CD14-positive monocyte (primary cell): ENCODE results near the gene FAF2. TPM values are rescaled to one million over a fixed set of nuclear protein-coding genes. Genes with fewer than 3 reads are reported as not detected.

Experiments used
- DNase-seq, 3 donors: peaks; one replicate each; pipeline ENCODE4 v3.0.0-alpha.2; 2011 to 2022
- H2AFZ ChIP-seq: 2 replicates; pipeline ENCODE4 v1.6.0; 2012; ENCODE audit warnings: mild to moderate bottlenecking, low read depth, low read length, inconsistent platforms; ENCODE audit not compliant: insufficient read depth, poor library complexity, severe bottlenecking
- H3K27ac ChIP-seq, 2 donors: 1 replicate in 1 of 2; 2 replicates in 1 of 2; pipeline ENCODE4 v1.5.1; 2012 to 2013; ENCODE audit warnings: low read length in 2 of 2, control low read depth in 1 of 2, inconsistent platforms in 1 of 2, low read depth in 1 of 2, mild to moderate bottlenecking in 1 of 2
- H3K27me3 ChIP-seq, 2 donors: one replicate each; pipeline versions ENCODE4 v1.6.0 to v1.6.1; 2011 to 2013; ENCODE audit warnings: low read length in 2 of 2; ENCODE audit not compliant: control insufficient read depth in 2 of 2, insufficient read depth in 2 of 2
- H3K36me3 ChIP-seq, 2 donors: replicated peaks in 1 of 2; 1 replicate in 1 of 2; 2 replicates in 1 of 2; pipeline versions ENCODE4 v1.5.1 to v1.6.1; 2012 to 2013; ENCODE audit warnings: low read length in 2 of 2, control low read depth in 1 of 2, inconsistent platforms in 1 of 2, mild to moderate bottlenecking in 1 of 2; ENCODE audit not compliant: insufficient read depth in 2 of 2, control insufficient read depth in 1 of 2
- H3K4me1 ChIP-seq, 2 donors: 1 replicate in 1 of 2; 2 replicates in 1 of 2; pipeline versions ENCODE4 v1.5.1 to v1.6.1; 2012 to 2013; ENCODE audit warnings: low read length in 2 of 2, control low read depth in 1 of 2, inconsistent platforms in 1 of 2, mild to moderate bottlenecking in 1 of 2, moderate library complexity in 1 of 2; ENCODE audit not compliant: insufficient read depth in 2 of 2, control insufficient read depth in 1 of 2
- H3K4me2 ChIP-seq: replicated peaks from 2 replicates; pipeline ENCODE3; 2012; ENCODE audit warnings: low read length, moderate library complexity, mild to moderate bottlenecking; ENCODE audit not compliant: poor library complexity, severe bottlenecking; ENCODE audit errors: extremely low read depth
- H3K4me3 ChIP-seq, 3 experiments: fragments of 200-600 bp in 1 of 3; sonication (generic) in 1 of 3; replicated peaks in 1 of 3; 1 replicate in 2 of 3; 2 replicates in 1 of 3; pipeline ENCODE4 v1.5.1; 2011 to 2013; ENCODE audit warnings: low read length in 3 of 3, mild to moderate bottlenecking in 3 of 3, control low read depth in 2 of 3, low read depth in 2 of 3, inconsistent platforms in 1 of 3, moderate library complexity in 1 of 3
- H3K79me2 ChIP-seq: 2 replicates; pipeline ENCODE4 v1.6.0; 2012; ENCODE audit warnings: mild to moderate bottlenecking, control low read depth, inconsistent platforms, low read length, moderate library complexity; ENCODE audit not compliant: insufficient read depth
- H3K9ac ChIP-seq: 2 replicates; pipeline ENCODE4 v1.6.0; 2017; ENCODE audit warnings: low read length, mild to moderate bottlenecking; ENCODE audit not compliant: insufficient read depth, poor library complexity, severe bottlenecking
- H3K9me3 ChIP-seq, 2 donors: replicated peaks in 1 of 2; 1 replicate in 1 of 2; 2 replicates in 1 of 2; pipeline versions ENCODE4 v1.5.1 to v1.6.1; 2012 to 2013; ENCODE audit warnings: low read length in 2 of 2, control low read depth in 1 of 2; ENCODE audit not compliant: control insufficient read depth in 1 of 2, insufficient read depth in 1 of 2
- H4K20me1 ChIP-seq: 2 replicates; pipeline ENCODE4 v1.6.0; 2012; ENCODE audit warnings: mild to moderate bottlenecking, low read length, control low read depth, moderate library complexity; ENCODE audit not compliant: insufficient read depth
- H3K27ac Mint-ChIP-seq, 7 donors: one replicate each; pipeline ENCODE4 v1.8.0; 2020; ENCODE audit warnings: mild to moderate bottlenecking in 7 of 7, mixed read lengths in 7 of 7, moderate library complexity in 6 of 7, inconsistent platforms in 2 of 7
- H3K27me3 Mint-ChIP-seq, 3 donors: one replicate each; pipeline ENCODE4 v1.8.0; 2021 to 2022; ENCODE audit warnings: low read depth in 3 of 3, mild to moderate bottlenecking in 3 of 3, mixed read lengths in 3 of 3, moderate library complexity in 3 of 3, inconsistent platforms in 1 of 3
- H3K36me3 Mint-ChIP-seq, 2 donors: one replicate each; pipeline ENCODE4 v1.8.0; 2020; ENCODE audit warnings: mixed read lengths in 2 of 2, inconsistent platforms in 1 of 2, mild to moderate bottlenecking in 1 of 2
- H3K4me1 Mint-ChIP-seq: one replicate; pipeline ENCODE4 v1.8.0; 2020; ENCODE audit warnings: mild to moderate bottlenecking, mixed read lengths
- H3K4me3 Mint-ChIP-seq, 2 donors: one replicate each; pipeline ENCODE4 v1.8.0; 2020; ENCODE audit warnings: mild to moderate bottlenecking in 2 of 2, mixed read lengths in 2 of 2, moderate library complexity in 1 of 2
- H3K9me3 Mint-ChIP-seq, 7 donors: one replicate each; pipeline ENCODE4 v1.8.0; 2020 to 2022; ENCODE audit warnings: mixed read lengths in 7 of 7, mild to moderate bottlenecking in 6 of 7, moderate library complexity in 6 of 7, inconsistent platforms in 2 of 7
- CTCF ChIP-seq: fragments of 200-600 bp; IDR thresholded peaks from one replicate; pipeline ENCODE4 v1.8.0; 2022; ENCODE audit warnings: antibody characterized with exemption, mild to moderate bottlenecking
- WGBS: methylation state at CpG from one replicate; pipeline ENCODE4 v1.1.5; 2013; ENCODE audit warnings: missing lambda C conversion rate; ENCODE audit not compliant: insufficient coverage; 5-methylcytosine and 5-hydroxymethylcytosine counted together
- intact Hi-C, 2 donors: fragments of 100-400 bp; cut with micrococcal nuclease; formaldehyde crosslinking; loops; one replicate each; pipeline versions ENCODE4 v1.15.0 to v1.15.1; 2023
- polyA plus RNA-seq, 3 donors: library from polyadenylated mRNA; depleted of rRNA in 1 of 3; unstranded in 2 of 3; stranded (reverse) in 1 of 3; fragments of 300-500 nt in 2 of 3; fragments of >200 nt in 1 of 3; fragmentation: Illumina TruSeq in 2 of 3; gene quantifications; 1 replicate in 2 of 3; 2 replicates in 1 of 3; pipeline ENCODE4 v1.2.3, GENCODE V29; 2012 to 2021

FAF2 gene
- polyA plus RNA-seq, 3 donors = 11.5 to 14.8 (median 12.2) TPM

GRCh38 chr5:176491101-176491502 is 42.9 kb downstream of the FAF2 start:
- H3K4me3 ChIP-seq = no peak overlapping the region
- Mint-ChIP-seq H3K4me1 (peaks cover 9% of the 10 kb centered on the region), H3K27ac (no peak overlapping the region), H3K9me3 (no peaks in the 10 kb centered on the region), H3K36me3 (peaks cover 75 to 90% of the 10 kb centered on the region in 2 donors), H3K4me3 (no peak overlapping the region), H3K27me3 (no peaks in the 10 kb centered on the region)
- H3K27me3 ChIP-seq = no peaks in the 10 kb centered on the region
- intact Hi-C loops = no loop called here
- H2AFZ ChIP-seq = no peak overlapping the region
- peaks cover 24% of the 10 kb centered on the region for H4K20me1 ChIP-seq
- H3K79me2 ChIP-seq = no peaks in the 10 kb centered on the region
- H3K9me3 ChIP-seq = no peaks in the 10 kb centered on the region
- H3K9ac ChIP-seq = no peak overlapping the region
- H3K4me1 ChIP-seq = no peaks in the 10 kb centered on the region
- no peak for DNase-seq
- TF ChIP-seq CTCF = no peak
- WGBS = no CpG with 5 or more reads among the region's 3 CpGs
- no peak overlapping the region for H3K27ac ChIP-seq
- peaks cover 69 to 99% of the 10 kb centered on the region in 2 donors for H3K36me3 ChIP-seq
- no peak overlapping the region for H3K4me2 ChIP-seq

GRCh38 chr5:176491901-176492300 is 43.7 kb downstream of the FAF2 start:
- H3K4me1 Mint-ChIP-seq = peaks cover 9% of the 10 kb centered on the region
- no peaks in the 10 kb centered on the region for H3K4me1 ChIP-seq
- peaks cover 74 to 99% of the 10 kb centered on the region in 2 donors for H3K36me3 ChIP-seq
- no peak for DNase-seq
- H3K27ac Mint-ChIP-seq = no peak overlapping the region
- intact Hi-C loops = no loop called here
- H3K9me3 Mint-ChIP-seq = no peaks in the 10 kb centered on the region
- no peaks in the 10 kb centered on the region for H3K27me3 ChIP-seq
- no peak overlapping the region for H3K4me3 Mint-ChIP-seq
- peaks cover 77 to 90% of the 10 kb centered on the region in 2 donors for H3K36me3 Mint-ChIP-seq
- no peak overlapping the region for H3K9ac ChIP-seq
- no peaks in the 10 kb centered on the region for H3K9me3 ChIP-seq
- TF ChIP-seq CTCF = no peak
- no peak overlapping the region for H3K27ac ChIP-seq
- no peak overlapping the region for H2AFZ ChIP-seq
- no peak overlapping the region for H3K4me2 ChIP-seq
- WGBS = 90% methylated on average over 2 of the region's 8 CpGs
- H4K20me1 ChIP-seq = peaks cover 16% of the 10 kb centered on the region
- H3K79me2 ChIP-seq = no peaks in the 10 kb centered on the region
- H3K4me3 ChIP-seq = no peak overlapping the region
- no peaks in the 10 kb centered on the region for H3K27me3 Mint-ChIP-seq
